22Rv1 (cell line): Measurements from ENCODE around the gene DYNC1I1.

Source experiments
- ZFX ChIP-seq: fragments of 450-650 bp; IDR thresholded peaks from 2 replicates; pipeline ENCODE4 v1.6.1; 2017; ENCODE audit warnings: antibody characterized with exemption, borderline replicate concordance
- TF ChIP-seq, protein P1 (sequence below): fragments of 450-650 bp; IDR thresholded peaks from 2 replicates; pipeline ENCODE4 v1.5.1; 2017; ENCODE audit warnings: mild to moderate bottlenecking

DNA sequence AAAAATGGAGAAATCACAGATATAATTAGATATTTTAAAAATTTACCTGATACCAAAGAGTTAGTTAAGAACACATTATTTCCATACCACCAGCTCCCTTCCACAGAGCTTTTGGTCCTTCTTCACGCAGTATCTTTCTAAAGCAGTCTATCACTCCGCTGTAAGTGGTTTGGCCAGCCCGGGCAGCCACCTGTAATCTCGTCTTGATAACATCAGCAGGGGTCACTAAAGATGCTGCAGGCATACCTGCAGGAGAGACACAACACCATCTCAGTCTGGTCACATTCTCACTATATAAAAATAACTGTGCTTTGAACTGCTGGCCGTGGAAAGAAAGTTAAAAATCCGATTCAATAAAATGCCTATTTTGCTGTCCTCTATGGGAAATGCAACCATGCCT, 349.4 kb downstream of the DYNC1I1 start:
- TF ChIP-seq, protein P1, sequence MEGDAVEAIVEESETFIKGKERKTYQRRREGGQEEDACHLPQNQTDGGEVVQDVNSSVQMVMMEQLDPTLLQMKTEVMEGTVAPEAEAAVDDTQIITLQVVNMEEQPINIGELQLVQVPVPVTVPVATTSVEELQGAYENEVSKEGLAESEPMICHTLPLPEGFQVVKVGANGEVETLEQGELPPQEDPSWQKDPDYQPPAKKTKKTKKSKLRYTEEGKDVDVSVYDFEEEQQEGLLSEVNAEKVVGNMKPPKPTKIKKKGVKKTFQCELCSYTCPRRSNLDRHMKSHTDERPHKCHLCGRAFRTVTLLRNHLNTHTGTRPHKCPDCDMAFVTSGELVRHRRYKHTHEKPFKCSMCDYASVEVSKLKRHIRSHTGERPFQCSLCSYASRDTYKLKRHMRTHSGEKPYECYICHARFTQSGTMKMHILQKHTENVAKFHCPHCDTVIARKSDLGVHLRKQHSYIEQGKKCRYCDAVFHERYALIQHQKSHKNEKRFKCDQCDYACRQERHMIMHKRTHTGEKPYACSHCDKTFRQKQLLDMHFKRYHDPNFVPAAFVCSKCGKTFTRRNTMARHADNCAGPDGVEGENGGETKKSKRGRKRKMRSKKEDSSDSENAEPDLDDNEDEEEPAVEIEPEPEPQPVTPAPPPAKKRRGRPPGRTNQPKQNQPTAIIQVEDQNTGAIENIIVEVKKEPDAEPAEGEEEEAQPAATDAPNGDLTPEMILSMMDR, result no peak
- no peak for TF ChIP-seq ZFX
